ENCODE results near the gene SLC5A7.

The SLC5A7 gene

DNA sequence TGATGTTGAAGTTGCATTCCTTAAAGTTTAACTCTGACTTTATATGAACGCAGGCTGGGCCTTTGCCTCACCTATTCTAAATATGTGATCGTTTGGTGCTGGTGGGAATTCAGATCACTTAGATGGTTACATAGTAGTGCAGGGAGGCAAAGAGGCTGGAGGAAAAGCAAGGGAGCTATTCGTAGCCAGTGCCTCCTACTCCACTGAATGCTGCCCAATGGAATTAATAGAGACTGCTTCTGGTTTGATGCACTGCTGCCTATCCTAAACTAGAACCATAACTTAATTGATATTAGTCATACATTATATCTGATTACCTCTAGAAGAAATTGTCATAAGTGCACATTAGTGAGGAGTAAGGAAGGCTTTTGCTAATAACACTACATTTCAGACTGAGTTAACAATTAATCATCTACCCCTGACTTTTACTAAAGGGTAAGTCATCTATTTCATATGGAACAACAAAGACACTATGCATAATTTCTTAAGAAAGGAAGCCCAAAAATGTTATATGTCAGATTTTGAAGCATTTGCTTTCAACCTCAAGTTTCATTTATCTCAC is 72.3 kb downstream of the SLC5A7 start:
- no peak overlapping the region for H3K4me3 ChIP-seq (ENCODE audit: low read length)
- no peaks in the 10 kb centered on the region for H3K9me2 ChIP-seq (replicated peaks; ENCODE audit: insufficient read depth, low read length)
- H3K36me3 ChIP-seq (replicated peaks; ENCODE audit: insufficient read depth, low read length), result no peaks in the 10 kb centered on the region
- no peaks in the 10 kb centered on the region for H3K27me3 ChIP-seq (replicated peaks; ENCODE audit: insufficient read depth, low read length)
- no peaks in the 10 kb centered on the region for H3F3A ChIP-seq (ENCODE audit: insufficient read depth, low read length)
- no peak for TF ChIP-seq EZH2 (optimal IDR thresholded peaks at IDR 0.05; ENCODE audit: low read depth, low read length)
- TF ChIP-seq, protein P1, sequence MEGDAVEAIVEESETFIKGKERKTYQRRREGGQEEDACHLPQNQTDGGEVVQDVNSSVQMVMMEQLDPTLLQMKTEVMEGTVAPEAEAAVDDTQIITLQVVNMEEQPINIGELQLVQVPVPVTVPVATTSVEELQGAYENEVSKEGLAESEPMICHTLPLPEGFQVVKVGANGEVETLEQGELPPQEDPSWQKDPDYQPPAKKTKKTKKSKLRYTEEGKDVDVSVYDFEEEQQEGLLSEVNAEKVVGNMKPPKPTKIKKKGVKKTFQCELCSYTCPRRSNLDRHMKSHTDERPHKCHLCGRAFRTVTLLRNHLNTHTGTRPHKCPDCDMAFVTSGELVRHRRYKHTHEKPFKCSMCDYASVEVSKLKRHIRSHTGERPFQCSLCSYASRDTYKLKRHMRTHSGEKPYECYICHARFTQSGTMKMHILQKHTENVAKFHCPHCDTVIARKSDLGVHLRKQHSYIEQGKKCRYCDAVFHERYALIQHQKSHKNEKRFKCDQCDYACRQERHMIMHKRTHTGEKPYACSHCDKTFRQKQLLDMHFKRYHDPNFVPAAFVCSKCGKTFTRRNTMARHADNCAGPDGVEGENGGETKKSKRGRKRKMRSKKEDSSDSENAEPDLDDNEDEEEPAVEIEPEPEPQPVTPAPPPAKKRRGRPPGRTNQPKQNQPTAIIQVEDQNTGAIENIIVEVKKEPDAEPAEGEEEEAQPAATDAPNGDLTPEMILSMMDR (IDR thresholded peaks at IDR 0.05; ENCODE audit: low read length), result no peak
- TF ChIP-seq EZH2phosphoT487 (IDR thresholded peaks at IDR 0.05; ENCODE audit: low read length), result no peak
- H4K20me1 ChIP-seq (ENCODE audit: insufficient read depth, low read length), result no peaks in the 10 kb centered on the region
- H3K4me2 ChIP-seq (ENCODE audit: low read depth, low read length), result no peak overlapping the region
- H3K27ac ChIP-seq (ENCODE audit: low read length), result no peak overlapping the region
- no peak for DNase-seq
- H3K79me2 ChIP-seq (ENCODE audit: low read length), result no peaks in the 10 kb centered on the region
- H3K9ac ChIP-seq (ENCODE audit: low read length), result no peak overlapping the region
- no peak overlapping the region for H2AFZ ChIP-seq (ENCODE audit: low read length)
- H3K4me1 ChIP-seq (ENCODE audit: low read length), result no peaks in the 10 kb centered on the region
- no peaks in the 10 kb centered on the region for H3K9me3 ChIP-seq (replicated peaks; ENCODE audit: insufficient read depth, low read length)

DNA sequence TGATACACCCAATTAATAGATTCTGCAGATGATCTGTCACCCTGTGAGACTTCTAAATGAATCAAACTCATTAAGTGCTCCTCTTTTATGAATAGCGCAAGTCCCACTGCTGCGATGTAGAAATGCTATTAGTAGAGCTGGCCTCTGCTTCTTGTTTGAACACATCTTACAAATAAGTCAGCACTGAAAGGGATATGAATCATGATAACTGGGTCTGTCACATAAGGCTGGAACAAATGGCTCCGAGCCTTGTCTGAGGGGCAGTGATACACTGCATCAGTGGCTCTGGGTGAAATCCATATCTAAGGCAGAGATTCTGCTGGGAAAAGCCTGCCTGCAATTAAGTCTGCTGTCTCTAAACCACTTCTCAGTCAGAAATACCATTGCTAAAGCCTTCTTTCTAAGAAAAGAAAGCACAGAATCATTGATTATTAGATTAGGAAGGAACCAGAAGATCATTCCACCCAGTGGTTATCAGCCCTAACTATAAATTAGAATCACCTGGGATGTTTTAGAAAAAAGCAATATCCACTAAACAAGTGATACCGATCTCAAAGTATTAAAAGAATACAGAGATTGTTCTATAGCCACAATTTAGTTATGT is 75.2 kb downstream of the SLC5A7 start:
- H3K79me2 ChIP-seq (ENCODE audit: low read length), result no peaks in the 10 kb centered on the region

More for the DNA sequence above, 75.2 kb downstream of the SLC5A7 start:
- Histone ChIP-seq H2AFZ (ENCODE audit: low read length) (no peak overlapping the region), H4K20me1 (ENCODE audit: insufficient read depth, low read length) (no peaks in the 10 kb centered on the region), H3K9me3 (replicated peaks; ENCODE audit: insufficient read depth, low read length) (no peaks in the 10 kb centered on the region), H3K27ac (ENCODE audit: low read length) (no peak overlapping the region), H3K4me3 (ENCODE audit: low read length) (no peak overlapping the region), H3K9ac (ENCODE audit: low read length) (no peak overlapping the region), H3F3A (ENCODE audit: insufficient read depth, low read length) (no peaks in the 10 kb centered on the region), H3K4me1 (ENCODE audit: low read length) (no peaks in the 10 kb centered on the region), H3K4me2 (ENCODE audit: low read depth, low read length) (no peak overlapping the region), H3K9me2 (replicated peaks; ENCODE audit: insufficient read depth, low read length) (no peaks in the 10 kb centered on the region), H3K36me3 (replicated peaks; ENCODE audit: insufficient read depth, low read length) (no peaks in the 10 kb centered on the region), H3K27me3 (replicated peaks; ENCODE audit: insufficient read depth, low read length) (no peaks in the 10 kb centered on the region)
- TF ChIP-seq EZH2 (optimal IDR thresholded peaks at IDR 0.05; ENCODE audit: low read depth, low read length), result no peak
- no peak for TF ChIP-seq EZH2phosphoT487 (IDR thresholded peaks at IDR 0.05; ENCODE audit: low read length)
- TF ChIP-seq, protein P1 (IDR thresholded peaks at IDR 0.05; ENCODE audit: low read length), result no peak
- no peak for DNase-seq
